ENCODE data around the gene NLRC4. TPM values are rescaled to one million over a fixed set of nuclear protein-coding genes. Genes with fewer than 3 reads are reported as not detected.
"Not testable (repeated sequence)": the region's sequence is repeated elsewhere in the genome, so short reads cannot be mapped to it uniquely, and the experiment has no call there.

Gene NLRC4
- total RNA-seq, 1 donor from 2014 or later: 7.9 TPM

DNA sequence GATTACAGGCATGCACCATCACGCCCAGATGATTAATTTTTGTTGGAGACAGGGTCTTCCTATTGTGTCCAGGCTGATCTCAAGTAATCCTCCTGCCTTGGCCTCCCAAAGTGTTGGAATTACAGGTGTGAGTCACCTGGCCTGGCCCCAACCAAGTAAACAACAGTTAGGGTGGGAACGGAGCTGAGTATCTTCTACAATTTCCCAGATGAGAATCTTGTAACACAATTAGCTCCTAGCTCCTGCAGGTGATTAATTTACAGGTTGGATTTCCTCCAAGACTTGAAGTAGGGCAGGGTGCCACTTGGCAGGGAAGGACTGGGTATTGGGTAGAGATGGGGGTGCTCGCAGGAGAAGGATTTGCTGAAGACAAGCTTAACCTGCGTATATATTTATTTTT is 17.8 kb downstream of the NLRC4 start:
- DNase-seq (ENCODE audit: low spot score): no peak

DNA sequence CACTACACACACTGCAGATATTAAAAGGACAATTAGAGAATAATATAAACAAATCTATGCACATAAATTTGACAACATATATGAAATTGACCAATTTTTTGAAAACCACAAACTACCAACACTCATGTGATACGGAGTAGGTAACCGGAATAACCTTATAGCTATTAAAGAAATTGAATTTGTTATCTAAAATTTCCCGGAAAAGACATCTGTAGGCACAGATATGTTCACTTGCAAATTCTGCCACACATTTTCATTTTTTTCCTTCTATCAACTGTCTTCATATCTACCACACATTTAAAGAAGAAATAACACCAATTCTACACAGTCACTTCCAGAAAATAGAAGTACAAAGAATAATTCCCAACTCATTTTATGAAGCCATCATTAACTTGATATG is 22.4 kb downstream of the NLRC4 start:
- DNase-seq (ENCODE audit: low spot score): no peak

DNA sequence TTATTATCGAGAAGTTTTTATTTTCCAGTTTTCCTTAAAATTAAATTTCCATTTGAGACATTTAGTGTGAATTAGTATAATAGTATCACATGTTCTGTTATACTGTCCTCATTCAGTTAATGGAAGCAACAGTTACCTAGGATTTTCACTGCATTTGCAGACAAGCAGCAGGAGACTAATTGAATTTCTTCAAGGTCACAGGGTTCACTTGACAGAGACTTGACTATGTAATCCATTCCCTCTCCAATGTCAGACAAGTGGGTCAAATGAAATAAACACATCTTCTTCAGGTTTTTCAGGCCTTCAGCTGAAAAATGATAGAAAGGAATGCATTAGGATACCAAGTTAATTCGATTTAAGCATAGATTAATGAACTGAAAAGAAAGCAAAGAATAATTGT is 26.7 kb downstream of the NLRC4 start:
- no peak for DNase-seq (ENCODE audit: low spot score)

GRCh38 chr2:32237488-32237887 is 27.2 kb downstream of the NLRC4 start:
- no peak for DNase-seq (ENCODE audit: low spot score)

GRCh38 chr2:32235315-32235714 is 29.4 kb downstream of the NLRC4 start:
- DNase-seq (ENCODE audit: low spot score): no peak

- DNase-seq (ENCODE audit: low spot score): no peak
These were observed 32.7 kb downstream of the NLRC4 start for GRCh38 chr2:32231959-32232358.

GRCh38 chr2:32229635-32230034 is 35.1 kb downstream of the NLRC4 start:
- no peak for DNase-seq (ENCODE audit: low spot score)

- no peak for DNase-seq (ENCODE audit: low spot score)
These were observed 36.5 kb downstream of the NLRC4 start for GRCh38 chr2:32228181-32228580.

GRCh38 chr2:32227492-32227891 is 37.2 kb downstream of the NLRC4 start:
- no peak for DNase-seq (ENCODE audit: low spot score)

DNA sequence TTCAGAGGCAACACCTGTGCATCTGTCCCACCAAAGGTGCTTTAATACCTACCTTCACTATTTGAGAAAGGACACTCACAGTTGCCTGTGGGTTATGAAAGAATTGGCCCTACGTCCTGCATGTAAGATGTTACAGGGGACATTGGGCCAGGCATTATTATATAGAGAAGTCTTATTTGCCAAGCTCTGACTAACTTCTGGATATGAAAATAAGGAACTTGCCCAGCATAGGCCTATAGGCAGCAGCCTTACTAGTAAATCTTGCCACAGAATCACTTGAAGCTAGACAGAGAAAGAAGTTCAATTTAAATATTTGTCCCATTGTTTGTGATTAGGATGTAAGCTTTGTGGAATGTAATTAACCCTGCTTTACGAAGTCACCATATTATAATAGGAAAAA is 41.7 kb downstream of the NLRC4 start:
- no peak for DNase-seq (ENCODE audit: low spot score)

- DNase-seq (ENCODE audit: low spot score): no peak
These were observed 44.2 kb downstream of the NLRC4 start for GRCh38 chr2:32220445-32220844.

DNA sequence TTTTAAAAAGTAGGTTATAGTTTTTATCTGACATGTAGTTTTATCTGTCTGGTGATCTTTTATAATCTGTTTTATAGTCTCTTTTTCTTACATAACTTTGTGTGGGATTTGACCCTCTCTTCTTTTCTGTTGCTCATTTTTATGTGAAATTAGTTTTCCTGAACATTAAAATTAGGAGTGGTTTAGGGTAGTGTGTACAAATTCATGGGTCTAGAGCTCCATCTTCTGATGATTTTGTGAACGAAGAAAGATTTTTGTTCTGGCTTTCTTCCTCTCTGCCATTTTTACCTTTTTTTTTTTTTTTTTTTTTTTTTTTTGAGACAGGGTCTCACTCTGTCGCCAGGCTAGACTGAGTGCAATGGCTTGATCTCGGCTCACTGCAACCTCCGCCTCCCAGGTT is 52.4 kb downstream of the NLRC4 start:
- DNase-seq (ENCODE audit: low spot score): no peak

DNA sequence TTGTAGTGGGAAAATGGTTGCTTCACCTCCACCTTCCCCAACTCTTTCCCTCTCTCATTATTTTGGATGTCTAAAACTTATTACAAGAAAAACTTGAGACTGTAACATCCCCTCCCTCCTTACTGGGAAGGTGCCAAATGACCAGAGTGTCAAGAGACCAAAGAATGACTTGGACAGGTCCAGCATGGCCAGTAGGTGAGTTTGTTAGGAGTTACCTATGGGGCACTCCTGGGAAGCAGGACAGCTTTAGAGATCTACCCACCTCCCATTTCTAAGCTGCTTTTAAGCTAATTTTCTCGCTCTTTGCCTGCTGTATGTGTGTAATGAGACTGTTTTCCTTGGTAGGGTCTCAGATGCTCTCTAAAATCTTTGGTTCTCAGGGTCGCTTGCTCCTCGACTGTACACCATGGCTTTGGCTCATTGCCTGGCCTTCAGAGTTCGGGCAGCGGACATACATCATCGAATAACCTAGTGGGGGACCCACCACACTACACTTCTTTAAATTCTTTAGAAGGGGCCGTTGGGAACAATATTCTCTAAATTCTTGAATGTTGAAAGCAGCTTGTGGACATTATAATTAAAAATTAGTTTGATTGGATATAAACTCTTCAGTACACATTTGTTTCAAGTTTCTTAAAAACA is 53.8 kb downstream of the NLRC4 start:
- DNase-seq (ENCODE audit: low spot score): no peak

GRCh38 chr2:32203428-32203827 is 61.3 kb downstream of the NLRC4 start:
- DNase-seq (ENCODE audit: low spot score): not testable (repeated sequence)

GRCh38 chr2:32200814-32201213 is 63.9 kb downstream of the NLRC4 start:
- DNase-seq (ENCODE audit: low spot score): no peak

DNA sequence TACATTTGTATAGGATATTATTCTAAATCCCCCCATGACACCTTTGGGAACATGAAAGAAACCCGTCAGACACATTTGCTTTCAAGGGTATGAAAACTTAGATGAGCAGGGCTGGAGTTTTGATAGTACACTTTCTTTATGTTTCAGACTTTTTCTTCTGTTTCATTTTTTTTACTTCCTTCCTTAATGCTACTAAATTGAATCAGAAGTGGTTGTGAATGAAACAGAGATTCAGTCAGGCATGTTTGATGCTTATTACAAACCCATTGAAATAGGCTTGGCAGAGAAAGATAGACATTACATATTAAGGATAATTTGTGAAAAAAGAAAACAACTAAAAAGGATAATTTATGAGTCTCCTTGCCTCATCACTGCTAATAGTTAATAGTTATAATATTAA is 72.3 kb downstream of the NLRC4 start:
- DNase-seq (ENCODE audit: low spot score): no peak

GRCh38 chr2:32189011-32189410 is 75.7 kb downstream of the NLRC4 start:
- no peak for DNase-seq (ENCODE audit: low spot score)

DNA sequence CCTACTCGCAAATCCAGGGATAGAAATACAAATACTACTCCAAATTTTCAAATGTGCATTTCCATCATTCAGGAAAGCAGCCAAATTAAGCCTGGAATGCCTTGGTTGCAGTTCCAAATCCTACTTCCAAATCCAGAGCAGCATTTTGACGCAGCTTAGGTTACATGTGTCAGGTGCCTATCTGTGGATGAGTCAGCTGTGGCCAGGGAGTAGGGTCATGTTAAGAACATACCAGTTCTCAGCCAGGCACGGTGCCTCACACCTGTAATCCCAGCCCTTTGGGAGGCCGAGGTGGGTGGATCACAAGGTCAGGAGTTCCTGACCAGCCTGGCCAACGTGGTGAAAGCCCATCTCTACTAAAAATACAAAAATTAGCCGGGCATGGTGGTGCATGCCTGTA is 82.0 kb downstream of the NLRC4 start:
- DNase-seq (ENCODE audit: low spot score): no peak

Other genes with a start within 250 kb of the NLRC4 start
- 44.8 TPM for gene DPY30, start 225.1 kb downstream of the NLRC4 start, total RNA-seq
- gene SPAST, start 201.3 kb downstream of the NLRC4 start, total RNA-seq: 12.5 TPM
- 21.2 TPM for gene SLC30A6, start 99.0 kb downstream of the NLRC4 start, total RNA-seq
- 43.1 TPM for gene YIPF4, start 13.0 kb upstream of the NLRC4 start, total RNA-seq
- gene BIRC6, start 92.1 kb upstream of the NLRC4 start, total RNA-seq: 98.7 TPM

All from mesenteric fat pad (tissue), 1 donor.